HL-60 (cell line): ENCODE measurements around the gene TCEANC2.

ENCODE experiments used
- DNase-seq, 2 experiments: peaks; one replicate each; pipeline ENCODE4 v3.0.0-alpha.2; 2010 to 2020; ENCODE audit warnings: low read depth in 1 of 2, low spot score in 1 of 2
- H3K27ac ChIP-seq: fragments of 250-450 bp; sonication (Bioruptor Pico); replicated peaks from 2 replicates; pipeline ENCODE4 v1.5.1; 2020; ENCODE audit warnings: mild to moderate bottlenecking, moderate library complexity
- H3K27me3 ChIP-seq: fragments of 250-450 bp; sonication (Bioruptor Pico); 2 replicates; pipeline ENCODE4 v1.5.1; 2021; ENCODE audit warnings: mild to moderate bottlenecking, moderate library complexity; ENCODE audit not compliant: insufficient read depth, poor library complexity, severe bottlenecking
- H3K4me3 ChIP-seq: replicated peaks from 2 replicates; pipeline ENCODE4 v1.5.1; 2011; ENCODE audit warnings: mild to moderate bottlenecking, control low read depth, low read length; ENCODE audit not compliant: insufficient read depth
- CTCF ChIP-seq: IDR thresholded peaks from one replicate; pipeline ENCODE4 v1.5.1; 2011; ENCODE audit warnings: low read length, control low read depth, inconsistent platforms; ENCODE audit not compliant: insufficient read depth
- GABPA ChIP-seq: IDR thresholded peaks from 2 replicates; pipeline ENCODE4 v1.6.1; 2012; ENCODE audit warnings: low read depth
- POLR2AphosphoS5 ChIP-seq: IDR thresholded peaks from 2 replicates; pipeline ENCODE4 v1.6.1; 2012; ENCODE audit warnings: low read depth
- REST ChIP-seq: IDR thresholded peaks from 2 replicates; pipeline ENCODE4 v1.6.1; 2012; ENCODE audit warnings: low read depth; ENCODE audit not compliant: insufficient replicate concordance
- SPI1 ChIP-seq: IDR thresholded peaks from 2 replicates; pipeline ENCODE4 v1.6.1; 2012; ENCODE audit warnings: low read depth, mild to moderate bottlenecking, borderline replicate concordance

Gene TCEANC2

GRCh38 chr1:54108156-54108555 lies 54.7 kb downstream of the TCEANC2 start:
- no peak for DNase-seq
- Histone ChIP-seq H3K27me3 (no peaks in the 10 kb centered on the region), H3K4me3 (no peak overlapping the region), H3K27ac (no peak overlapping the region)
- no peak for TF ChIP-seq GABPA
- no peak for TF ChIP-seq REST
- no peak for TF ChIP-seq POLR2AphosphoS5
- no peak for TF ChIP-seq CTCF
- no peak for TF ChIP-seq SPI1

GRCh38 chr1:54109129-54110090 lies 56.0 kb downstream of the TCEANC2 start:
- TF ChIP-seq CTCF, result no peak
- no peak for TF ChIP-seq GABPA
- TF ChIP-seq REST, result no peak
- TF ChIP-seq SPI1, result no peak
- no peak for TF ChIP-seq POLR2AphosphoS5
- H3K27me3 ChIP-seq, result no peaks in the 10 kb centered on the region
- H3K27ac ChIP-seq, result no peak overlapping the region
- no peak overlapping the region for H3K4me3 ChIP-seq
- no peak for DNase-seq

- no peak for DNase-seq
- H3K27ac ChIP-seq, result no peak overlapping the region
- no peak overlapping the region for H3K4me3 ChIP-seq
- TF ChIP-seq CTCF (no peak), GABPA (no peak), SPI1 (no peak), REST (no peak), POLR2AphosphoS5 (no peak)
- no peaks in the 10 kb centered on the region for H3K27me3 ChIP-seq
Measured at GRCh38 chr1:54110996-54111395, 57.6 kb downstream of the TCEANC2 start.
